Activated naive CD4-positive, alpha-beta T cell treated with anti-CD3 and anti-CD28 coated beads, Interleukin-2, amount 10 ng/mL, durations not matched to agents 7 days and 5 days (primary cell): ENCODE data around the gene ENTHD1.

Source experiments
- CTCF ChIA-PET: fragments of 350-600 bp; sonication (Branson Sonifier 250); formaldehyde crosslinking; loops from one replicate; lab custom pipeline; 2021; ENCODE audit warnings: antibody characterized with exemption; lab: Charles Lee
- DNase-seq: peaks from one replicate; pipeline ENCODE4 v3.0.0-alpha.2; 2020
- H3K27ac Mint-ChIP-seq: one replicate; pipeline ENCODE4 v1.8.0; 2021; ENCODE audit warnings: mild to moderate bottlenecking, moderate library complexity, mixed read lengths
- H3K27me3 Mint-ChIP-seq: one replicate; pipeline ENCODE4 v1.8.0; 2021; ENCODE audit warnings: mild to moderate bottlenecking, mixed read lengths
- H3K36me3 Mint-ChIP-seq: one replicate; pipeline ENCODE4 v1.8.0; 2021; ENCODE audit warnings: mixed read lengths
- H3K4me1 Mint-ChIP-seq: one replicate; pipeline ENCODE4 v1.8.0; 2021; ENCODE audit warnings: mixed read lengths
- H3K4me3 Mint-ChIP-seq: one replicate; pipeline ENCODE4 v1.8.0; 2021; ENCODE audit warnings: mild to moderate bottlenecking, moderate library complexity, mixed read lengths
- H3K9me3 Mint-ChIP-seq: one replicate; pipeline ENCODE4 v1.8.0; 2021; ENCODE audit warnings: mixed read lengths

ENTHD1 gene

GRCh38 chr22:39703928-39704639 lies 189.5 kb downstream of the ENTHD1 start:
- H3K27ac Mint-ChIP-seq = no peak overlapping the region
- H3K9me3 Mint-ChIP-seq = no peaks in the 10 kb centered on the region

DNA sequence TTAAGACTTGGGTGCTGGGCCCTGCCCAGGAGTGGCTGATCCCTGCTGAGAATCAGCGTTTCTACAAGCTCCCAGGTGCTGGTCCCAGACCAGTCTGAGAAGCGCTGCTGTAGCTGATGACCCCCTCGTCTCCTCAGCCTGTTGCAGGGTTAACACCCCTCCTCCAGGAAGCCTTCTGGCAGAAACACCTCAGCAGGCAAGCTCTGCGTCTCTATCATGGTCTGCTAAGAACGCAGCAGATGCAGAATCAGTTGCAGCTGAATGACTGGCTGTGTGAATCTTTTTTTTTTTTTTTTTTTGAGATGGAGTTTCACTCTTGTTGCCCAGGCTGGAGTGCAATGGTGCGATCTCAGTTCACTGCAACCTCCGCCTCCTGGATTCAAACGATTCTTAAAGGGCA lies 190.5 kb downstream of the ENTHD1 start:
- Mint-ChIP-seq H3K36me3 (no peaks in the 10 kb centered on the region), H3K27me3 (peaks cover 29% of the 10 kb centered on the region), H3K9me3 (no peaks in the 10 kb centered on the region), H3K4me3 (no peak overlapping the region), H3K4me1 (no peaks in the 10 kb centered on the region), H3K27ac (no peak overlapping the region)
- DNase-seq = no peak
- CTCF ChIA-PET = no interaction called here

More at GRCh38 chr22:39703928-39704639, 189.5 kb downstream of the ENTHD1 start:
- H3K36me3 Mint-ChIP-seq = no peaks in the 10 kb centered on the region
- H3K4me3 Mint-ChIP-seq = no peak overlapping the region
- H3K27me3 Mint-ChIP-seq = peaks cover 25% of the 10 kb centered on the region
- no peak for DNase-seq
- CTCF ChIA-PET = no interaction called here
- H3K4me1 Mint-ChIP-seq = no peaks in the 10 kb centered on the region

DNA sequence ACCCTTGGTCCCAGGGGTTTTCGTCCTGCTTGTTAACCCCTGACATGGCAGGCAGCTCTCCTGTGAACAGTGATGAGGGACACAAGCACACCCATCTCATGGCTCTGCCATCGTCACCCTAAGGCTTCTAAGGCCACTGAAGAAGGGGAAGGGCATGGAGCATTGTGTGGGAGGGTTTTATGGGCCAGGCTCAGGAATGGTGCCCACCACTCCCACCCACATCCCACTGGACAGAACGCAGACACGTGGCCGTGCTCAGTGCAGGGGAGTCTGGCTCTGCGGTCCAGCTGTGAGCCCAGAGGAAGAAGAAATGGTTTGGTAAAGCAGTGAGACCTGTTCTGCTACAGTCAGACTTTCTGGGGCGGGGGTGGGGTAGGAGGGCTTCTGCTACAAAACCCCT lies 193.0 kb downstream of the ENTHD1 start:
- H3K4me3 Mint-ChIP-seq = no peak overlapping the region
- no peak for DNase-seq
- no peak overlapping the region for H3K27ac Mint-ChIP-seq
- H3K9me3 Mint-ChIP-seq = no peaks in the 10 kb centered on the region
- CTCF ChIA-PET = no interaction called here
- no peaks in the 10 kb centered on the region for H3K4me1 Mint-ChIP-seq
- H3K36me3 Mint-ChIP-seq = no peaks in the 10 kb centered on the region
- H3K27me3 Mint-ChIP-seq = peaks cover 42% of the 10 kb centered on the region

DNA sequence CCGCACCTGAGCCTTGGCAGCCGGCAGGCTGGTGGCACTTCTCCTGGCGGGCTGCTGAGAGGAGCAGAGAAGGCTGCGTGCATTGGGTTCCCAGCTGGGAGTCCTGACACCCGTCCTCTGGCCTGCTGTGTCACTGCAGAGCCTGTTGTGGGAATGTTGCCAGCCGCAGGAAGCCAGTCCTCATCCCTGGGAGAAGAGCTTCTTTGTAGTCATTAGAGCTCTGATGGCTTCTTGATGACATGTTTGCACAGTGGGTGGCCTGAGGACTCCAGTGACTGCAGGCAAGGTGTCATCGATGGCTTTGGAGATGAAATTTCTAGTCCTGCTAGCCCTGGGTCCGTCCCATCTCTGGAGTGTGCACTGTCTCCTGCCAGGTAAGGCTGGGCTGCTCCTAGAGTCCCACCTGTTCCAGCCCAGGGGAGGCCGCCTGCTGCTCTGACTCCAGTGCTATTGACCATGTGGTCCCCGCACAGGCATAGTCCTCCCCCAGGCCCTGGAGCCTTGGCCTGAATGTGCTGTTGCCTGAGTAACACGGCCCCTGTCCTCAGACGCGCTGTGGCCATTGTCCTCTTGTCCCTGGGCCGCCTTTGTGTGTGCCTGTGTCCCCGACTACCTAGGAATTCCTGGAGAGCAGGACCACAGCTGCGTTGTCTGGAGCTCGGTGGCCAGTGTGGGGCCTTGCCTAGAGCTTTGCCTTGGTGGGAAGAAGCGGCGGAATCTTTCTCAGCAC lies 193.8 kb downstream of the ENTHD1 start:
- Mint-ChIP-seq H3K9me3 (no peaks in the 10 kb centered on the region), H3K36me3 (no peaks in the 10 kb centered on the region), H3K4me1 (no peaks in the 10 kb centered on the region), H3K4me3 (no peak overlapping the region), H3K27me3 (peaks cover 49% of the 10 kb centered on the region), H3K27ac (no peak overlapping the region)
- no peak for DNase-seq
- CTCF ChIA-PET = no interaction called here

DNA sequence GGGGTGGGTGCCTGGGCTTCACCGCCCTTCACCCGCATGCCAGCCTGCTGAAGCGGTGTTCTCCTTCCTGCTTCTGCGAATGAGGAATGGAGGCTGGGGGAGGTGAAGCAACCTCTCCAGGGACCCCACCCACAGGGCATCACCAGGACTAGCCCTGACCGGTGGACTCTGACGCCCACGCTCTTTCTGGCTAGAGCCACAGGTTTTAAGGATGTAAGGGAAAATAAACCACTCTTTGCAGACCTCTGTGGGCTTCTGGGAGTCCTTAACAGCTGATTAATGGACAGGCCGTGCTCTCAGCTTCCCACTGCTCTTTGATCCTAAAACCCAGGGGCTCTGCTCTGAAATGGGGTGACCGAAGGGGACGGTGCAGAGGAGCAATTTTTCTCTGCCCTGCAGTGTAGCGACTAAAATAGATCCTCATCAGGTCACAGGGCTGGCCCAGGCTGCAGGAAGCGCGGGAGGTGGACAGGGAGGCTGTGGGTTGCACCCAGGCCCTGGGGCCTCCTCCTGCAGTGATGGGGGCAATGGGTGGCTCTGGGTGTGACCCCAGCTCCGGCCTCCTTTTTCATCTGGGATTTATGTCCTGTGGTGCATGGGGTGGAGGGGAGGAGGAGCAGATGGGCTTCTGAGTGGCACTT lies 195.7 kb downstream of the ENTHD1 start:
- Mint-ChIP-seq H3K4me1 (no peaks in the 10 kb centered on the region), H3K9me3 (no peaks in the 10 kb centered on the region), H3K27me3 (peaks cover 57% of the 10 kb centered on the region), H3K36me3 (no peaks in the 10 kb centered on the region), H3K4me3 (no peak overlapping the region), H3K27ac (no peak overlapping the region)
- CTCF ChIA-PET = no interaction called here
- no peak for DNase-seq

DNA sequence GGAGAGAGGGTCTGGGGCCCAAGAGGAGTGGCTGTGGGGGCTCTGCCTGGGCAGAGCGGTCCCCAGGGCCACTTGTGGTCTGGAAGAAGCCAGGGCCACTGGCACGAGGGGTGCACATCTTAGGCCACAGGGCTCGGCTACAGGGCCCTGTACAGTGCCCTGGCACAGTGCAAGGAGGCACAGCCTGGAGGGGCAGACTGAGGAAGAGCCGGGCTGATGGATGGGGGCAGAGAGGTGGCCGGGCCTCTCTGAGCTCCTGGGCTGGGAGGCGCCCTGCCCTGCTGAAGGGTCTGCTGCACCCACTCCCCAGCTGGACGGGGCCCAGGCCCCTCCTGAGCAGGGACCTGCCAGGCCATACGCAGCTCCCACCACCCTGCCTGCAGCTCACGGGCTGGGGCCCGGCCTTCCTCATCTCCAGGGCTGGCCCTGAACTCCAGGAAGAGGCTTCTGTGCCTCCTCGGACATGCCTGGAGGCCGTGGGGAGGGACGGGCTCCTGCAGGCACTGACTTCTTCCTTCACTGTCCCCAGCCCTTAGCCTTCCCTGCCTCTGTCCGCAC lies 199.5 kb downstream of the ENTHD1 start:
- no peaks in the 10 kb centered on the region for H3K4me1 Mint-ChIP-seq
- no peak overlapping the region for H3K4me3 Mint-ChIP-seq
- no peaks in the 10 kb centered on the region for H3K36me3 Mint-ChIP-seq
- DNase-seq = no peak
- CTCF ChIA-PET = no interaction called here
- H3K9me3 Mint-ChIP-seq = no peaks in the 10 kb centered on the region
- no peak overlapping the region for H3K27ac Mint-ChIP-seq
- peaks cover 73% of the 10 kb centered on the region for H3K27me3 Mint-ChIP-seq
